NOMO-1 treated with DMSO at 0.1 percent for 48 hours (cell line): Measurements from ENCODE around the gene DDTL.
"Not testable (repeated sequence)": the region's sequence is repeated elsewhere in the genome, so short reads cannot be mapped to it uniquely, and the experiment has no call there.

ENCODE experiments used
- DNase-seq: peaks from one replicate; lab custom pipeline; 2025; ENCODE audit not compliant: unreplicated experiment; lab: John Stamatoyannopoulos, UW

Gene DDTL

DNA sequence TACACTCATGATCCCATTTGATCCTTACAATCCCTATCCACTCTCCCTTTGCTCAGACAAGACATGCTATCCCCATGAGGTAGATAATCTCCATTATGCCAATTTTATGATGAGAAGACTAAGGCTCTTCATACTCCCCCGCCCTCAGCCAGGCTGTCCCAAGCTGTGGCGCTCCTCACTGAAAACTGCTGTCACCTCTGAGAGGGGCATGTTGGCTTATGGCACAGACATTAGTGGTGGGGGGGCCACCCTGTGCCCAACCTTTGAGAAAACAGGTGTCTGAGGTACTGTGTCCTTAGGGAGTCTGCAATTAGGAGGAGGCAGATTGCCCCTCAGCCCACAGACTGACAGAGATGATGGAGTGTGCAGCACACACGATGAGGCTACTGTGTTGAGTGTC, 2.4 kb downstream of the DDTL start:
- no peak for DNase-seq

DNA sequence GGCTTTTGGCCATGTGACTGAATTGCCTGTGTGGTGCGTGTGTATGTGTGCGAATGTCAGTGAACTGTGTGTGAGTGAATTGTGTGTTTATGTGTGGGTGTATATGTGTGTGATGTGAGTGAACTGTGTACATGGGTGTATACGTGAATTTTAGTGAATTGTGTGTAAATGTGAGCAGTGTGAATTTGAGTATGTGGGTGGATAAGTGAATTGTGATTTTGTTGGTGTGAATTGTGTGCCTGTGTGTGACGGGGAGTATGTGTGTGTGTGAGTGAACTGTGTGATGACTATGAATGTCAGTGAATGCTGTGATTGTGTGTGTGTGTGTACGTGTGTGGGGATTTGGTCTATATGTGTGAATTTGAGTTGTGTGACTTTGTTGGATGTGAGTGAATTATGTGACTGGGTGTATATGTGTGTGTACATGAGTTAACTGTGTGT, 3.5 kb downstream of the DDTL start:
- DNase-seq = no peak

- no peak for DNase-seq
Observed at GRCh38 chr22:23970816-23971486, 4.3 kb downstream of the DDTL start.

DNA sequence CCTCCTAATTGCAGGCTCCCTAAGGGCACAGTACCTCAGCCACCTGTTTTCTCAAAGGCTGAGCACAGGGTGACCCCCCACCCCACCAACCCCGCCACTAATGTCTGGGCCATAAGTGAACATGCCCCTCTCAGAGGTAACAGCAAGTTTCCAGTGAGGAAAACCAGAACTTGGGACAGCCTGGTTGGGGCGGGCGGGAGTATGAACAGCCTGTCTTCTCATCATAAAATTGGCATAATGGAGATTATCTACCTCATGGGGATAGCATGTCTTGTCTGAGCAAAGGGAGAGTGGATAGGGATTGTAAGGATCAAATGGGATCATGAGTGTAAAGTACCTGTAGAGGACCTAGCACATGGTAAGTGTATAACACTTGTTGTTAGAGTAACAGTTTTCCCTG, 5.2 kb downstream of the DDTL start:
- DNase-seq = not testable (repeated sequence)

GRCh38 chr22:23974345-23974744, 7.7 kb downstream of the DDTL start, which contains the start of gene DDT:
DDT (minus strand) TSS chr22:23974441; CDS start chr22:23974414, 27 bp downstream.
- DNase-seq = not testable (repeated sequence)

DNA sequence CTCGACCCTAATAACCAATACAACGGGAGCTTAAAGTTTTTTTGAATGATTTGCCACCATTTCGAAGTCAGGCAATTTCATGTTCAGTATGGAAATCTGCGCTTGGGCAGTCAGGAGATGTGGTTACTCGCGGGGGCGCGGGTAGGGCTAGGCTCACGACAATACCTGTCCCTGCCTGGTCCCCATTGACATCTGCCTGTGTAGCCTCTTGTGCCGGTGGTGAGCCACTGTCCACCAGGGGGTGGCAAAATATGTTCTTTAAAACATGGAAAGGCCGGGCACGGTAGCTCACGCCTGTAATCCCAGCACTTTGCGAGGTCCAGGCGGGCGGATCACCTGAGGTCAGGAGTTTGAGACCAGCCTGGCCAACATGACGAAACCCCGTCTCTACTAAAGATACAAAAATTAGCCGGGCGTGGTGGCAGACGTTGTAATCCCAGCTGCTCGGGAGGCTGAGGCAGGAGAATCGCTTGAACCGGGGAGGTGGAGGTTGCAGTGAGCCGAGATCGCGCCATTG, 8.2 kb downstream of the DDTL start:
- DNase-seq = not testable (repeated sequence)

GRCh38 chr22:23977304-23977703, 10.6 kb downstream of the DDTL start:
- DNase-seq = not testable (repeated sequence)

GRCh38 chr22:23979557-23980240, 13.0 kb downstream of the DDTL start, which contains the start of gene GSTT2:
GSTT2 (plus strand) TSS chr22:23980134.
- DNase-seq = not testable (repeated sequence)

DNA sequence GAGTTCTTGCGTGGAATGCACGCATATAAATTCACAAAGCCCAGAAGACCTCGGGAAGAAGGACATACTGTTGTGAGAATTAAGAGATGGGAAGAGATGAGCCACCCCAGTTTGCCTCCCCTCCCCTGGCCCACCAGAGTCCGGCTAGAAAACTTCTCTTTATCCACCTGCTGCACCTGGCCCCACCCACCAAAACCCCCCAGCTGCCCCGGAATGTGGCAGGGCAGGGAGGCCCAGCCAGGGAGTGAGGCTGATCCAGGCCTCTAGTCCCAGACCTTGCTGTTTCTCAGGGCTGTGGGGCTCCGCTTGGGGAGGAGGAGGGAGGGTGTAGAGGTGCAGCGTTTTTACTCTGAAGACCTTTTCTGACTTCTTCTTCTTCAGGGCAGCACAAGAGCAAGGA, 13.9 kb downstream of the DDTL start:
- not testable (repeated sequence) for DNase-seq

DNA sequence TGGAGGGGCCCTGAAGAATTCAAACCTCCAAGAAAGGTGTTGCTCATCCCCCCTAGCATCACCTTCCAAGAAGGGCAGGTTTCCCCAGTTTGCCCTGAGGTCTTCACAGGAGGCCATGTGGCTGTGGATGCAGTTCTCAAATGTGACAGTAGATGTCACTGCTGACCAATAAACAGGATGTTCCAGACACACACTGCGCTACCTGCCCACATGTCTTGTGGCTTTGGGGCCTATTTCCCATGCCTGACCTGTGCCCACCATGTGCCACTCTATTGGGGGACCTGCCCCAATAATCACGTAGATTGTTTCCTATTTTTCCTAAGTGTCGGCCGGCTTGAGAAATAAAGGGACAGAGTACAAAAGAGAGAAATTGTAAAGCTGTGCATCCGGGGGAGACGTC, 17.7 kb downstream of the DDTL start:
- peak; percentile 35 for DNase-seq

DNA sequence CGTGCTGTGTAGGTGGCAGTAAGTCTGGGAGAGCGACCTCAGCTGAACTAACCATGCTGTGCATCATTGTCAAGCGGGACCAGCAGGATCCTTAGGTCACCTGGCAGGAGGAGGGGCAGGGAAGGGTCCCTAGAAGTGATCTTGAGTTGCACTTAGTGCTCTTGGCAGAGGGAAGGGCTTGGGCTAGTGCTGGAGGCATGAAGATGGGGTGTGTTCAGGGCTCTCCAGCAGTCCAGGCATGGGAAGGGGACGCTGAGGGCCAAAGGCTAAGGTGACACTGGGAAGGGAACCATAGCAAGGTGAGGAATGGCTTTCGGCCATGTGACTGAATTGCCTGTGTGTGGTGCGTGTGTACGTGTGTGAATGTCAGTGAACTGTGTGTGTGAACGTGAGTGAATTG, 19.4 kb downstream of the DDTL start:
- DNase-seq = not testable (repeated sequence)

DNA sequence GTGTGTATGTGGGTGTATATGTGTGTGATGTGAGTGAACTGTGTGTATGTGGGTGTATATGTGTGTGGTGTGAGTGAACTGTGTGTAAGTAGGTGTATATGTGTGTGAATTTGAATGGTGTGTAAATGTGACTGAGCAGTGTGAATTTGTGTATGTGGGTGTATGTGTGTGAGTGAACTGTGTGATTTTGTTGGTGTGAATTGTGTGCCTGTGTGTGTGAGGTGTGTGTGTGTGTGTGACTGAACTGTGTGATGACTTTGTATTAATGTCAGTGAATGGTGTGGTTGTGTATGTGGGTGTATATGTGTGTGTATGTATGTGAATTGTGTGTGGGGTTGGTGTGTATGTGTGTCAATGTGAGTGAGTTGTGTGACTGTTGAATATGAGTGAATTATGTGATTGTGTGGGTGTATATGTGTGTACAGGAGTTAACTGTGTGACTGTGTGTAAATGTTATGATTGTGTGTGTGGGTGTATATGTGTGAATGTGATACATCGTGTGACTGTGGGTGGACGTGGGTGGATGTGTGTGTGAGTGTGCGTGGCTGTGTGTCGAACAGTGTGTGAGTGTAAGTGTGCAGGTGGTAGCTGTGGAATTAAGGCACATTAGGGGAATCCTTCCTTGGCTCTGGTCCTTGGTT, 20.0 kb downstream of the DDTL start:
- DNase-seq = not testable (repeated sequence)

GRCh38 chr22:23989583-23990244, 23.0 kb downstream of the DDTL start:
- DNase-seq = not testable (repeated sequence)

DNA sequence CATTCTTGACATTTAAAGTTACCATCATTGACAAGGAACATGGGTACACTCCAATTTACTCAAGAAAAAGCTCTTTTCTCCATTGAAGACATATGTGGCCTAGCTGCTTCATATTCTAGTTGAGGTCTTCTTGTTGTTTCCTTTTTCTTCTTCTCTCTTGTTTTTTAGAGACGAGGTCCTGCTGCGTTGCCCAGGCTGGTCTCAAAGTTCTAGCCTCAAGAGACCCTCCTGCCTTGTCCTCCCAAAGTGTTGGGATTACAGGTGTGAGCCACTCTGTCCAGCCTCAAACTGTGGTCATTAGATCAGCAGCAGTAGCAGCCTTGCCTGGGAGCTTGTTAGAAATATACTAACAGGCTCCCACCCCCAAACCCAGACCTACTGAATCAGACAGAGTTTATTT, 26.4 kb downstream of the DDTL start:
- DNase-seq = not testable (repeated sequence)

DNA sequence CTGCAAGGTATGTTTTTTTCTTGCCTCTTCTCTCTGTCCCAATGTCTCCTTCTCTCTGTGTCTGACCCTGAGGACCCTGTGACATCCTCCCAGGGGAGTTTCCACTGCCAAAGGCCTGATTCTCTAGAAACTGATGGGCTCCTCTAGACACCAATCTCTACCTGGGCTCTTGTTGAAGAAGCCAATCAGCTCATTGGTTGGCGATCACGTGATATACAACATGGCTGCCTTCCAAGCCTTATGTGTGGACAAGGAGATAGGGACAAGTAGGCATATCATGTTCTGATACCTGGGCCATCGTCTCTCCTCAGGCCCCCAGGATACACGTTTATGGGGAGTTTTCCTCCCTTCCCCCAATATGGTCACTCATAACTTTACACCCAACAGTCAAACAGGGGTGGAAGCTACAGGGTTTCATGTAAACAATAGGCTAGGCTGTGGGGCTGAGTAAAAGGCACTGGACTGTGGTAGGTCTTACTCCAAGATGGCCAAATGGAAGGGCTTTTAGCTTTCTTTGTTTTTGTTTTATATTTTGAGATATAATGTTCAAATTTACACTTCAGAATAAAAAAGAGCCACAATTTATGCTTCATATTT, 27.0 kb downstream of the DDTL start:
- DNase-seq = not testable (repeated sequence)

DNA sequence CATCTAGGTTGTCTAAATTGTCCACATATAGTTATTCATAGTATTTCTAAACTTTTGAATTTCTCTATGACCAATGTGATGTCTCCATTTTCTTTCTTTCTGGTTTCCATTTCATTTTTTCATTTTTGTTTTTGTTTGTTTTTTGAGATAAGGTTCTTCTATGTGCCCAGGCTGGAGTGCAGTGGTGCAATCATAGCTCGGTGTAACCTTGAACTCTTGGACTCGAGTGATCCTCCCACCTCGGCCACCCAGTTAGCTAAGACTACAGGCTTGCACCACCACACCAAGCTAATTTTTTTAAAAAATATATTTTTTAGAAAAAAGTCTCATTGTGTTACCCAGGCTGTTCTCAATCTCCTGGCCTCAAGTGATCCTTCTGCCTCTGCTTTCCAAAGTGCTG, 30.4 kb downstream of the DDTL start:
- DNase-seq = no peak

GRCh38 chr22:23999779-24000178, 33.1 kb downstream of the DDTL start:
- DNase-seq = not testable (repeated sequence)

DNA sequence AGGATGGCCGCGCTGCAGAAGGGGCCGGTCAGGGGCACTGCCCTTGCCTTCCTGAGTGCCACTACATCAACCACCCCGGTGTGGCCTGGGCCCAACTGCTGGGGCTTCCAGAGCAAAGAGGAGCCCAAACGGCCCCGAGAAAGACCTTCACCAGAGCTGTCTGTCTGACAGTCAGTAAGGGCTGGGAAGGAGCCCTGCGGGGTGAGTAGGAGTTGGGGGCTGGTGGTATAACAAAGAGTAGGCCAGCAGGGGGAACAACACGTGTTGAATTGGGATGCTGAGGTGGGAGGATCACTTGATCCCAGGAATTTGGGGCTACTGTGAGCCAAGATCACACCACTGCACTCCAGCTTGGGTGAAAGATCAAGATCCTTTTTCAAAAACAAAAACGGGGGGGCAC, 34.6 kb downstream of the DDTL start:
- no peak for DNase-seq

- no peak for DNase-seq
Observed at GRCh38 chr22:24002272-24002671, 35.6 kb downstream of the DDTL start.

- no peak for DNase-seq
Observed at GRCh38 chr22:24002851-24003250, 36.2 kb downstream of the DDTL start.

GRCh38 chr22:24003887-24004286, 37.2 kb downstream of the DDTL start:
- no peak for DNase-seq
